GM12892 (cell line): ENCODE results near the gene DAZAP2.
"Not testable (repeated sequence)": the region's sequence is repeated elsewhere in the genome, so short reads cannot be mapped to it uniquely, and the experiment has no call there.

Experiments used
- DNase-seq: peaks from one replicate; pipeline ENCODE4 v3.0.0; 2011; ENCODE audit not compliant: insufficient read length
- FAIRE-seq: peaks from 2 replicates; lab custom pipeline; 2011; peaks lifted over from hg19 to GRCh38; lab: Jason Lieb, UNC
- POLR2A ChIP-seq: IDR thresholded peaks from 2 replicates; pipeline ENCODE4 v1.6.1; 2011; ENCODE audit warnings: low read depth, low read length, control low read depth
- POLR2AphosphoS5 ChIP-seq: IDR thresholded peaks from 2 replicates; pipeline ENCODE4 v1.6.1; 2011; ENCODE audit warnings: low read depth, low read length, control low read depth
- TAF1 ChIP-seq: IDR thresholded peaks from 2 replicates; pipeline ENCODE4 v1.6.1; 2011; ENCODE audit warnings: low read depth, mild to moderate bottlenecking, control low read depth, low read length, borderline replicate concordance

The DAZAP2 gene

GRCh38 chr12:51218607-51219161, 19.9 kb upstream of the DAZAP2 start:
- TF ChIP-seq POLR2AphosphoS5 = no peak
- TF ChIP-seq POLR2A = no peak
- no peak for TF ChIP-seq TAF1
- FAIRE-seq (no peak), DNase-seq (no peak)

- DNase-seq = no peak
- no peak for FAIRE-seq
- TF ChIP-seq POLR2AphosphoS5 = no peak
- TF ChIP-seq POLR2A = no peak
- no peak for TF ChIP-seq TAF1
Observed at GRCh38 chr12:51219322-51219721, 19.3 kb upstream of the DAZAP2 start.

GRCh38 chr12:51219857-51220256, 18.8 kb upstream of the DAZAP2 start:
- not testable (repeated sequence) for DNase-seq
- peak; percentile 67 for FAIRE-seq

- FAIRE-seq (no peak), DNase-seq (no peak)
- TF ChIP-seq POLR2A (no peak), POLR2AphosphoS5 (no peak), TAF1 (no peak)
Observed at GRCh38 chr12:51222461-51222860, 16.2 kb upstream of the DAZAP2 start.

- DNase-seq (no peak), FAIRE-seq (no peak)
- no peak for TF ChIP-seq TAF1
- TF ChIP-seq POLR2A = no peak
- no peak for TF ChIP-seq POLR2AphosphoS5
Observed at GRCh38 chr12:51224625-51225024, 14.0 kb upstream of the DAZAP2 start.

- DNase-seq = no peak
- no peak for TF ChIP-seq TAF1
- TF ChIP-seq POLR2AphosphoS5 = no peak
- no peak for TF ChIP-seq POLR2A
- FAIRE-seq = no peak
Observed at GRCh38 chr12:51225234-51225633, 13.4 kb upstream of the DAZAP2 start.

GRCh38 chr12:51225771-51226170, 12.9 kb upstream of the DAZAP2 start:
- TF ChIP-seq POLR2AphosphoS5 (no peak), TAF1 (no peak), POLR2A (no peak)
- FAIRE-seq = no peak

GRCh38 chr12:51227112-51227511, 11.5 kb upstream of the DAZAP2 start:
- DNase-seq, FAIRE-seq: not testable (repeated sequence)

More at GRCh38 chr12:51225771-51226170, 12.9 kb upstream of the DAZAP2 start:
- DNase-seq = no peak

- DNase-seq (no peak), FAIRE-seq (no peak)
- no peak for TF ChIP-seq POLR2A
- TF ChIP-seq POLR2AphosphoS5 = no peak
- no peak for TF ChIP-seq TAF1
Observed at GRCh38 chr12:51227962-51228361, 10.7 kb upstream of the DAZAP2 start.

GRCh38 chr12:51229116-51229809, 9.4 kb upstream of the DAZAP2 start:
- FAIRE-seq = no peak
- no peak for DNase-seq
- TF ChIP-seq POLR2A (no peak), POLR2AphosphoS5 (no peak), TAF1 (no peak)

- DNase-seq (no peak), FAIRE-seq (no peak)
- TF ChIP-seq POLR2A (no peak), TAF1 (no peak), POLR2AphosphoS5 (no peak)
Observed at GRCh38 chr12:51232642-51233041, 6.0 kb upstream of the DAZAP2 start.

GRCh38 chr12:51234530-51234929, 4.1 kb upstream of the DAZAP2 start:
- FAIRE-seq (no peak), DNase-seq (no peak)
- TF ChIP-seq TAF1 (no peak), POLR2AphosphoS5 (no peak), POLR2A (no peak)
